Measurements from ENCODE around the gene BRCA1.
"Not testable (repeated sequence)": the region's sequence is repeated elsewhere in the genome, so short reads cannot be mapped to it uniquely, and the experiment has no call there.

BRCA1 gene

DNA sequence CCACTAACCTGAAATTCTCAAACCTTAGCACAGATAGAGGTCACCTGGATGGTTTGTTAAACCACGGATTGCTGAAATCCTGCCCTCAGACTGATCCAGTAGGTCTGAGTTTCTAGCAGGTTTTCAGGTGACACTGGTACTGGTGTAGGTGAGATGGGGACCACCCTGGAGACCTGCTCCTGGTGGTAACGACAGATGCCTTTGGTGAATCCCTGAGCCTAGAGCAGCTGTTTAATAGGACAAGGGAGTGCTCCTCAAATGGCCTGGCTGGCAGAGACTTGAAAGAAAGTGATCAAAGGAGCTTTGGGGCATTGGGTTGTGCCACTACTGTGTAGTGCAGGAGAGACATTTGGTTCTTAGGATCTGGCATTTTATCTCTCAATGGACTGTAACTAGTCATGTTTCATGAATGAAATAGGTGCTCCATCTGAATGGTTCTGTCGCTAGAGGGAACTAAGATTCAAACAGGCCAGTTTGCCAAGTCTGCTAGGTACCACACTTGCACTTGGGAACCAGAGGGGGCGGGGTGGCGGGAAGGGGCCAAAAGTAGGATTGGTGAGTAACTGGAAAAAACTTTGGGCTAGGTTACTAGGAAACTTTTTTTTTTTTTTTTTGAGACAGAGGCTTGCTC is 121.5 kb downstream of the BRCA1 start:
- no peak for DNase-seq (ENCODE audit: low read depth in 3 of 3)

DNA sequence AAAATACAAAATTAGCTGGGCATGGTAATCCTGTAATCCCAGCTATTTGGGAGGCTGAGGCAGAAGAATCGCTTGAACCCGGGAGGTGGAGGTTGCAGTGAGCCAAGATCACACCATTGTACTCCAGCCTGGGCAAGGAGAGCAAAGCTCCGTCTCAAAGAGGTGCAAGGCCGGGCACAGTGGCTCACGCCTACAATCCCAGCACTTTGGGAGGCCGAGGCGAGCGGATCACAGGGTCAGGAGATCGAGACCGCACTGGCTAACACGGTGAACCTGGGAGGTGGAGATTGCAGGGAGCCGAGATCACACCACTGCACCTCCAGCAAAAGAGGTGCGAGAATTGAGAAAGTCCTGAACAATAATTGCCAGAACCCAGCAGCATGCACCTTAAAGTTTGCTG is 124.3 kb downstream of the BRCA1 start:
- DNase-seq (ENCODE audit: low read depth in 3 of 3), result not testable (repeated sequence)

GRCh38 chr17:42999003-42999525 is 126.1 kb downstream of the BRCA1 start:
- no peak for DNase-seq (ENCODE audit: low read depth in 3 of 3)

- DNase-seq (ENCODE audit: low read depth in 3 of 3), result peak; percentile 96
Observed at GRCh38 chr17:42997984-42998938, 126.9 kb downstream of the BRCA1 start, which contains the start of gene RPL27. Gene RPL27 (plus strand): TSS chr17:42998419. CDS start chr17:42998751, 332 bp downstream.

GRCh38 chr17:42997390-42997983 is 127.7 kb downstream of the BRCA1 start:
- no peak for DNase-seq (ENCODE audit: low read depth in 3 of 3)

Data from stimulated activated CD4-positive, alpha-beta T cell treated with anti-CD3 and anti-CD28 coated beads, TNF-alpha, amount 100 ng/mL, for 24 hours (primary cell).